ENCODE results near the gene MBD2. TPM values are rescaled to one million over a fixed set of nuclear protein-coding genes. Genes with fewer than 3 reads are reported as not detected.

The MBD2 gene
- total RNA-seq, 4 donors from 2014 or later, result 54.2 to 63.5 (median 59.5) TPM

DNA sequence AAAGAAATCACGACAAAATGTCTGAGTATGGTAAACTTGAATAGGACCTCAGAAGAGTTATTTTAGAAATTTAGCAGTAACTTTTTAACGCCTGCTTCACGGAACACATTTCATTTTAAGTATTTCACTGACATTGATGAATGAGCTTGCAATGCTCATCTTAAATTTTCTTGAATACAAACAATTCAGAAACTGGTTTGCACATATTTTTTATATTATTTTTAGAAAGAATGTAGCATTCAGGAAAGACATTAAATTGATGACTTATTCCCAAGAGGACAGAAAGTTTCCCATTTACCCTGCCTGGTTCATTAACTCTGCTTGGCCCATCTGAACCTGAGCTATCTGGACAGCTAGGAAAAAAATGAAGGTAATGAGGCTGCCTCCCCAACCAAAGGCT lies 89.3 kb downstream of the MBD2 start:
- no peak for TF ChIP-seq POLR2A (IDR thresholded peaks at IDR 0.05)
- TF ChIP-seq, protein P1, sequence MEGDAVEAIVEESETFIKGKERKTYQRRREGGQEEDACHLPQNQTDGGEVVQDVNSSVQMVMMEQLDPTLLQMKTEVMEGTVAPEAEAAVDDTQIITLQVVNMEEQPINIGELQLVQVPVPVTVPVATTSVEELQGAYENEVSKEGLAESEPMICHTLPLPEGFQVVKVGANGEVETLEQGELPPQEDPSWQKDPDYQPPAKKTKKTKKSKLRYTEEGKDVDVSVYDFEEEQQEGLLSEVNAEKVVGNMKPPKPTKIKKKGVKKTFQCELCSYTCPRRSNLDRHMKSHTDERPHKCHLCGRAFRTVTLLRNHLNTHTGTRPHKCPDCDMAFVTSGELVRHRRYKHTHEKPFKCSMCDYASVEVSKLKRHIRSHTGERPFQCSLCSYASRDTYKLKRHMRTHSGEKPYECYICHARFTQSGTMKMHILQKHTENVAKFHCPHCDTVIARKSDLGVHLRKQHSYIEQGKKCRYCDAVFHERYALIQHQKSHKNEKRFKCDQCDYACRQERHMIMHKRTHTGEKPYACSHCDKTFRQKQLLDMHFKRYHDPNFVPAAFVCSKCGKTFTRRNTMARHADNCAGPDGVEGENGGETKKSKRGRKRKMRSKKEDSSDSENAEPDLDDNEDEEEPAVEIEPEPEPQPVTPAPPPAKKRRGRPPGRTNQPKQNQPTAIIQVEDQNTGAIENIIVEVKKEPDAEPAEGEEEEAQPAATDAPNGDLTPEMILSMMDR (IDR thresholded peaks at IDR 0.05), result no peak
- no peak for DNase-seq (ENCODE audit: low spot score in 2 of 2)
- intact Hi-C loops (cut with DNase I; ENCODE audit: low total_unique reads), result no loop called here
- 68 to 72% methylated on average over 3 of the region's 3 CpGs for WGBS, 2 donors
- H3K4me3 ChIP-seq (ENCODE audit: low read depth, poor library complexity, severe bottlenecking), result no peak overlapping the region

DNA sequence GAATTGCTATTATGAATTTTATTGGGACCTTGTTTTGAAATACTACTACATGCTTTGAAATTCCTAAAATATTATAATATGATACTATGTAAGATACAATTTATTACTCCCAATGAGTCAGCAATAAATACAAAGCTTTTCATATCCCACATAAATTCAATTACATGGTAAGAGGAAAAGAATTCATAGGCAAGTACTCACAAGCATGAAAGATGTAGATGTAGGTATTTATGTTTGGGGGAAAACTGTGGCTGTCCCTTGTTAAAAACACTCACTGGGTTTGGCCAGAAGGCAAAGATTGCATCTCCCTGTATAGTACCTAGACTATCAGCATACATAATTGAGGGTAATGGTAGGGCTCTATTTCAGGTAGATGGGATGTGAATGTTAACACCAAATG lies 90.4 kb downstream of the MBD2 start:
- no peak overlapping the region for H3K4me3 ChIP-seq (ENCODE audit: low read depth, poor library complexity, severe bottlenecking)
- no peak for TF ChIP-seq POLR2A (IDR thresholded peaks at IDR 0.05)
- TF ChIP-seq, protein P1 (IDR thresholded peaks at IDR 0.05), result no peak
- no peak for DNase-seq (ENCODE audit: low spot score in 2 of 2)
- intact Hi-C loops (cut with DNase I; ENCODE audit: low total_unique reads), result no loop called here

DNA sequence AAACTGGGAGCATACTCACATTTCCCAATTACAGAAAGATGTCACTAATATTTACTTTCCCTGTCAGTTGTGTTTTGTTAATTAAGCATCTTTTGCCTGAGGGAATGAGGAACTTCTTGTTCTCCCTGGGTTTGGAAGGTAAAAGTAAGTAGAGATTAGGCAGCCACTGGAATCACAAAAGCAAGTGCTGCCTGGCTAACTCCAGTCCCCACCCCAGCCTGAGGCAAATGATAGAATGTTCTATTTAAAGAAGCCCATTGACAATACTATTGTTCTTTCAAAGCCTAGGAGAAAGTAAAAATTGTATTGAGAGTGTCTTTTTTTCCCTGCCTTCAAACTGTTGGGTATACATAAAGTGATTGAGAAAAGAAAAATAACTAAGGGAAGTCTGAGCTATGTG lies 93.8 kb downstream of the MBD2 start:
- intact Hi-C loops (cut with DNase I; ENCODE audit: low total_unique reads), result no loop called here
- TF ChIP-seq POLR2A (IDR thresholded peaks at IDR 0.05), result no peak
- TF ChIP-seq, protein P1 (IDR thresholded peaks at IDR 0.05), result no peak
- DNase-seq (ENCODE audit: low spot score in 2 of 2), result no peak
- no peak overlapping the region for H3K4me3 ChIP-seq (ENCODE audit: low read depth, poor library complexity, severe bottlenecking)

- no peak overlapping the region for H3K4me3 ChIP-seq (ENCODE audit: low read depth, poor library complexity, severe bottlenecking)
- intact Hi-C loops (cut with DNase I; ENCODE audit: low total_unique reads), result no loop called here
- no peak for DNase-seq (ENCODE audit: low spot score in 2 of 2)
- TF ChIP-seq, protein P1 (IDR thresholded peaks at IDR 0.05), result no peak
- TF ChIP-seq POLR2A (IDR thresholded peaks at IDR 0.05), result no peak
Measured at GRCh38 chr18:54130177-54130576, 94.3 kb downstream of the MBD2 start.

GRCh38 chr18:54129448-54130067 lies 94.9 kb downstream of the MBD2 start:
- no peak overlapping the region for H3K4me3 ChIP-seq (ENCODE audit: low read depth, poor library complexity, severe bottlenecking)
- 82 to 83% methylated on average over 4 of the region's 4 CpGs for whole genome bisulfite sequencing, 2 donors
- TF ChIP-seq, protein P1 (IDR thresholded peaks at IDR 0.05), result no peak
- no peak for TF ChIP-seq POLR2A (IDR thresholded peaks at IDR 0.05)
- intact Hi-C loops (cut with DNase I; ENCODE audit: low total_unique reads), result no loop called here
- no peak for DNase-seq (ENCODE audit: low spot score in 2 of 2)

- DNase-seq (ENCODE audit: low spot score in 2 of 2), result no peak
- 74 to 77% methylated on average over 9 of the region's 9 CpGs for WGBS, 2 donors
- H3K4me3 ChIP-seq (ENCODE audit: low read depth, poor library complexity, severe bottlenecking), result no peak overlapping the region
- TF ChIP-seq, protein P1 (IDR thresholded peaks at IDR 0.05), result no peak
- TF ChIP-seq POLR2A (IDR thresholded peaks at IDR 0.05), result no peak
- intact Hi-C loops (cut with DNase I; ENCODE audit: low total_unique reads), result no loop called here
Measured at GRCh38 chr18:54127759-54128378, 96.6 kb downstream of the MBD2 start.
